Keratinocyte (primary cell): ENCODE measurements around the gene KIF11. TPM values are rescaled to one million over a fixed set of nuclear protein-coding genes. Genes with fewer than 3 reads are reported as not detected.
"Not testable (repeated sequence)": the region's sequence is repeated elsewhere in the genome, so short reads cannot be mapped to it uniquely, and the experiment has no call there.

Experiments used
- DNase-seq: peaks from one replicate; pipeline ENCODE4 v3.0.0-alpha.2; 2011; ENCODE audit warnings: low read depth, missing footprints, low spot score
- FAIRE-seq: peaks from 2 replicates; lab custom pipeline; 2011; peaks lifted over from hg19 to GRCh38; lab: Jason Lieb, UNC
- H2AFZ ChIP-seq: 2 replicates; pipeline ENCODE4 v1.6.0; 2012; ENCODE audit warnings: low read length, control low read depth, inconsistent platforms; ENCODE audit not compliant: control insufficient read depth
- H3K27ac ChIP-seq: 2 replicates; pipeline ENCODE4 v1.5.1; 2011; ENCODE audit warnings: low read length; ENCODE audit not compliant: control insufficient read depth, insufficient read depth
- H3K27me3 ChIP-seq: 3 replicates; pipeline ENCODE4 v1.6.0; 2011; ENCODE audit warnings: low read length; ENCODE audit not compliant: control insufficient read depth, insufficient read depth; ENCODE audit errors: extremely low read depth
- H3K36me3 ChIP-seq, 2 experiments: 2 replicates in 1 of 2; 3 replicates in 1 of 2; pipeline ENCODE4 v1.5.1; 2011; ENCODE audit warnings: low read length in 2 of 2, mild to moderate bottlenecking in 1 of 2; ENCODE audit not compliant: control insufficient read depth in 2 of 2, insufficient read depth in 2 of 2; ENCODE audit errors: extremely low read depth in 1 of 2
- H3K4me1 ChIP-seq: 3 replicates; pipeline ENCODE4 v1.5.1; 2011; ENCODE audit warnings: low read length; ENCODE audit not compliant: control insufficient read depth, insufficient read depth; ENCODE audit errors: extremely low read depth
- H3K4me2 ChIP-seq: 3 replicates; pipeline ENCODE4 v1.6.0; 2011; ENCODE audit warnings: low read depth, low read length; ENCODE audit not compliant: control insufficient read depth, insufficient read depth; ENCODE audit errors: extremely low read depth
- H3K4me3 ChIP-seq, 3 experiments: fragments of 200-600 bp in 1 of 3; sonication (generic) in 1 of 3; 2 replicates in 2 of 3; 3 replicates in 1 of 3; pipeline ENCODE4 v1.5.1; 2011 to 2016; ENCODE audit warnings: low read length in 3 of 3, mild to moderate bottlenecking in 3 of 3, control low read depth in 2 of 3, inconsistent platforms in 1 of 3, low read depth in 1 of 3, mixed read lengths in 1 of 3, mixed run types in 1 of 3, moderate library complexity in 1 of 3; ENCODE audit not compliant: control insufficient read depth in 2 of 3, insufficient read depth in 2 of 3; ENCODE audit errors: extremely low read depth in 1 of 3
- H3K79me2 ChIP-seq: 2 replicates; pipeline ENCODE4 v1.6.0; 2012; ENCODE audit warnings: low read length; ENCODE audit not compliant: control insufficient read depth, insufficient read depth
- H3K9ac ChIP-seq: 3 replicates; pipeline ENCODE4 v1.6.0; 2011; ENCODE audit warnings: low read length; ENCODE audit not compliant: control insufficient read depth, insufficient read depth; ENCODE audit errors: extremely low read depth
- H3K9me1 ChIP-seq: 3 replicates; pipeline ENCODE4 v1.6.0; 2011; ENCODE audit warnings: low read length; ENCODE audit not compliant: control insufficient read depth, insufficient read depth; ENCODE audit errors: extremely low read depth
- H3K9me3 ChIP-seq: 2 replicates; pipeline ENCODE4 v1.5.1; 2012; ENCODE audit warnings: low read depth, low read length; ENCODE audit not compliant: control insufficient read depth
- H4K20me1 ChIP-seq: 3 replicates; pipeline ENCODE4 v1.6.0; 2011; ENCODE audit warnings: low read length; ENCODE audit not compliant: control insufficient read depth, insufficient read depth; ENCODE audit errors: extremely low read depth
- CTCF ChIP-seq, 3 experiments: IDR thresholded peaks in 1 of 3; conservative IDR thresholded peaks in 1 of 3; optimal IDR thresholded peaks in 1 of 3; 2 replicates in 2 of 3; 3 replicates in 1 of 3; pipeline versions ENCODE3 to v1.5.1; 2011; ENCODE audit warnings: low read length in 3 of 3, mild to moderate bottlenecking in 3 of 3, moderate library complexity in 2 of 3, control low read depth in 1 of 3, inconsistent platforms in 1 of 3; ENCODE audit not compliant: insufficient read depth in 2 of 3; ENCODE audit errors: extremely low read depth in 1 of 3
- EZH2 ChIP-seq: IDR thresholded peaks from one replicate; pipeline ENCODE4 v1.6.1; 2012; ENCODE audit warnings: inconsistent platforms, mild to moderate bottlenecking, low read length, moderate library complexity
- dilution Hi-C: fragments of 300-500 bp; cut with MboI; formaldehyde crosslinking; loops from one replicate; pipeline ENCODE4 v1.7.0; 2020; ENCODE audit warnings: low sequenced_read_pairs; ENCODE audit not compliant: extremely low pct_ligation_motif_present
- polyA plus RNA-seq, 5 experiments: library from polyadenylated mRNA; depleted of rRNA in 3 of 5; stranded (reverse) in 3 of 5; stranded (forward) in 1 of 5; unstranded in 1 of 5; fragments of >200 nt; gene quantifications; 1 replicate in 1 of 5; 2 replicates in 3 of 5; 3 replicates in 1 of 5; pipeline versions ENCODE4 v1.2.1 to v1.2.3, GENCODE V29; 2011 to 2012; ENCODE audit warnings: missing spikeins in 2 of 5, low read depth in 1 of 5, low replicate concordance in 1 of 5

Gene KIF11
- polyA plus RNA-seq, 1 donor (not counting 4 experiments of a cell fraction or from before 2014, with no cell fraction given) = 10.6 TPM

- no peaks in the 10 kb centered on the region for H3K27me3 ChIP-seq
- H3K9me3 ChIP-seq = no peaks in the 10 kb centered on the region
- no peak overlapping the region for H3K27ac ChIP-seq
- DNase-seq (no peak), FAIRE-seq (no peak)
- peaks cover 0 to 16% of the 10 kb centered on the region in 2 experiments for H3K36me3 ChIP-seq
- H3K9me1 ChIP-seq = no peaks in the 10 kb centered on the region
- no peak overlapping the region for H3K4me2 ChIP-seq
- no peaks in the 10 kb centered on the region for H3K79me2 ChIP-seq
- H2AFZ ChIP-seq = no peak overlapping the region
- no peak overlapping the region for H3K4me3 ChIP-seq
- H3K4me1 ChIP-seq = no peaks in the 10 kb centered on the region
- dilution Hi-C loops = no loop called here
- TF ChIP-seq EZH2 (no peak), CTCF (optimal IDR thresholded peaks at IDR 0.05 in 1 of 3, IDR thresholded peaks at IDR 0.05 in 1 of 3, conservative IDR thresholded peaks at IDR 0.05 in 1 of 3; ENCODE audit: extremely low read depth in 1 of 3, insufficient read depth in 2 of 3, low read length in 3 of 3) (no peak)
- H4K20me1 ChIP-seq = no peaks in the 10 kb centered on the region
- H3K9ac ChIP-seq = no peak overlapping the region
Measured at GRCh38 chr10:92641492-92641891, 48.6 kb downstream of the KIF11 start.

- FAIRE-seq = no peak
- Histone ChIP-seq H3K4me1 (no peaks in the 10 kb centered on the region), H3K27ac (no peak overlapping the region), H3K9ac (no peak overlapping the region), H3K27me3 (no peaks in the 10 kb centered on the region), H3K9me1 (no peaks in the 10 kb centered on the region), H3K4me3 (no peak overlapping the region), H3K9me3 (no peaks in the 10 kb centered on the region), H3K79me2 (no peaks in the 10 kb centered on the region), H4K20me1 (no peaks in the 10 kb centered on the region), H3K4me2 (no peak overlapping the region), H2AFZ (no peak overlapping the region), H3K36me3 (peaks cover 0 to 12% of the 10 kb centered on the region in 2 experiments)
- dilution Hi-C loops = no loop called here
- DNase-seq = no peak
- no peak for TF ChIP-seq EZH2
- no peak for TF ChIP-seq CTCF (optimal IDR thresholded peaks at IDR 0.05 in 1 of 3, IDR thresholded peaks at IDR 0.05 in 1 of 3, conservative IDR thresholded peaks at IDR 0.05 in 1 of 3; ENCODE audit: extremely low read depth in 1 of 3, insufficient read depth in 2 of 3, low read length in 3 of 3)
Measured at GRCh38 chr10:92644921-92645320, 52.0 kb downstream of the KIF11 start.

DNA sequence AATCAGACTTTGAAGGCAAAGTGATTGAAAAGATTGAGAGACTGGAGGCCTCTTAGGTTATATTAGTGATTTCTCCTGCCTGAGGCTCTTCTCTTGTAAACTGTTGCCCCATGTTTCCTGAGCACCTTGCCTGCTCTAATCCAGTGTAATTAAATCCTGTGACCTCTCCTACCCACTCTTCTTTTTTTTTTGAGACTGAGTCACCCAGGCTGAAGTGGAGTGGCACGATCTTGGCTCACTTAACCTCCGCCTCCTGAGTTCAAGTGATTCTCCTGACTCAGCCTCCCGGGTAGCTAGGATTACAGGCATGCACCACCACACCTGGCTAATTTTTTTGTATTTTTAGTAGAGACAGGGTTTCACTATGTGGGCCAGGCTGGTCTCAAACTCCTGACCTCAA is 57.9 kb downstream of the KIF11 start:
- dilution Hi-C loops, H3K27ac ChIP-seq, H3K9me3 ChIP-seq, H3K27me3 ChIP-seq, H3K4me1 ChIP-seq, H3K4me2 ChIP-seq, H3K4me3 ChIP-seq, DNase-seq, H4K20me1 ChIP-seq, H3K9me1 ChIP-seq, H3K36me3 ChIP-seq, FAIRE-seq, H3K79me2 ChIP-seq, H3K9ac ChIP-seq, H2AFZ ChIP-seq: not testable (repeated sequence)
